Hypothalamus (tissue), 51 donors: ENCODE measurements around the gene GOLGA3.
"Not testable (repeated sequence)": the region's sequence is repeated elsewhere in the genome, so short reads cannot be mapped to it uniquely, and the experiment has no call there.

Experiments used
- DNase-seq, 51 donors: peaks; one replicate each; lab custom pipeline; 2025; lab: John Stamatoyannopoulos, UW

GOLGA3 gene

DNA sequence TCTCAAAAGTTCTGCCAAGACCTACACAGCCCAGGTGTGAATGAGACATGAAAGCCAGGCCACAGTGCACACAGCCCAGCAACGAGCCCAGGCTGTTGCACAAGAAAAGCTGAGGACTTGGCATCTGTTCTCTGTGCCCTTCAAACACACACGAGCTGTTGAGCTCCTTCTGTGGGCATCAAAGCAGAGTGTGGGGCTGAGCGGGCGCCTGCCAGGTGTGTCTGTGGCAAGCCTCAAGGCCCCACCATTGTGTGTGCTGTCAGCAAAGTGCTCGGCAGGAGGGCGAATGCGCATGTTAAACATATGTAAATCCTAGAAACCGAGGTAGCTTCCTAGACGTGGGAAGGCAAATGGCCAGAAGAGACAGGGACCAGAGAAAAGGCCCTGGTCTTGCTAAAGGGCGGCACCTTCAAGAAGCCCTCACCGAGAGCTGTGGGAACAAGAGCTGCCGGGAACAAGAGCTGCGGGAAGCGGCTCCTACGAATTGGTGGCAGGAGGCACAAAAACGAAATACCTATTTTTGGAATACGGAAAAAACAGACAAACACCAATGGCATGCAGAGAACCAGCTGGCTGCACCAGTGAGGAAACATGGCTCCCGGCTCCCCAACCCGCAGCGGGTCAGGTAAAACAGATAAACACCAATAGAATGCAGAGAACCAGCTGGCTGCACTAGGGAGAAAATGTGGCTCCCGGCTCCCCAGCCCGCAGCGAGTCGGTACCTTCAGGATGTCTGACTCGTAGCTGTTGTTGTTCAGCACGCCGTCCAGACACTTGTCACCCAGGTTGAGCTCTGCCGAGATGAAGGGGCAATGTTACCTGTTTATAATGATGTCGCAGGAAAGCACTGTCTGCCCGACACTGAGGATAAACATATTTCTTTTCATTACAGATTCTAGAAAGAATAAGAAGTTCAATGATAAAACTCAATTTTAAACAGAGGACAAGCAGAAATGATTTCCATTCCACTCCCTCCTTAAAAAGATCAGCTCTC lies 19.0 kb upstream of the GOLGA3 start:
- no peak for DNase-seq

DNA sequence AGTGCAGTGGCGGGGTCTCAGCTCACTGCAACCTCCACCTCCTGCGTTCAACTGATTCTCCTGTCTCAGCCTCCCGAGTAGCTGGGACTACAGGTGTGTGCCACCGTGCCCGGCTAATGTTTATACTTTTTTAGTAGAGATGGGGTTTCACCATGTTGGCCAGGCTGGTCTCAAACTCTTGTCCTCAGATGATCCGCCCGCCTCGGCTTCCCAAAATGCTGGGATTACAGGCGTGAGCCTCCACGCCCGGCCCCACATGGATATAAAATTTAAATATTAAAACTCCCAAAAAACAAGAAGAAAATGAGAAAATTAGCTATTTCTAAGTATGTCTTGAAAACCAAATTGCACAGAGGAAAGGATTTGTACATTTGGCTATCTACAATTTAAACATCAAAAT lies 16.0 kb upstream of the GOLGA3 start:
- DNase-seq: not testable (repeated sequence)

DNA sequence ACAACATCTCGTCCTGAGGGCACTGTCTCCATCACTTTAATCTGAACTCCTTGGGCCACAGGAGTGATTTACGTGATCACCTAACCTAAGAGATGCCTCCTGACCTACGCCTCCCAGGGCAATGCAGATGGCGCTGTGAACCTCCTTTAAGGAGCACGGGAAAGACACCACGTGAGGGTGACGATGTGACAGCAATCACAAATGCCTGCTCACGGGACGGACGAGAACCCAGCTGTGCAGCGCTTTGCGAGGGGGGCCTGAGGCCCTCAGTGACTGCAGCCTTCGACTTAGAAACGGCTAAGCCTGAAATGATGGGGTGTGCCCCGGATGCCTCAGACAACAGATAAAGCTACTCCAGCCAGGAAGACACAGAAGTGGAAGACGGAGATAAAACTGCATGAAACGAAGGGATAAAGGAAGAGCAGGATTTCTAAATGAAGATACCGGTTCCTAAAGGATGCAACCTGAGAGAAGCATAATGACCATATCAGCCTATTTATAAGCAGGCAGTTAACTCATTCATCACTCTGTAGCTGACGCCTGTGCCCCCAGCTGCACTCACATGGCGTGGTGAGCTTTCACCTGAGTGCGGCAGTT lies 13.9 kb upstream of the GOLGA3 start:
- DNase-seq: no peak

DNA sequence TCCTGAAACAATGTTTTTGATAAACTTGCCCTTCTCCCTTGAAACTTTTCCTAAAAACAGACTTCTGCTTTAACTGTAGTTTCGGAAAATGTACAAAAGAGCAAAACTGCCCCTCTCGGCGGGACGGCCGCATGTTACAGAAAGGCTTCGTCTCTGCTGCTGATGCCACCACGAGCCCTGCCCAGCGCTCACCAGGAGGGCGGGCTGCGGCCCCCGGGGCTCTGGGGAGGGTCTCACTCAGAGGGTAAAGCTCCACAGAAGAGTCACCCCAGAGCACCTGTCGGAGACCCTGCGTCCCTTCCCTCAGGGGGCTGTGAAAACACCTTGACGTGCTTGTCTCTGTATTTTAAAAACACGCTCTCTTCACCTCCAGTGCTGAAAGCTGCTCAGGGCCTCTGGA lies 12.5 kb upstream of the GOLGA3 start:
- no peak for DNase-seq

DNA sequence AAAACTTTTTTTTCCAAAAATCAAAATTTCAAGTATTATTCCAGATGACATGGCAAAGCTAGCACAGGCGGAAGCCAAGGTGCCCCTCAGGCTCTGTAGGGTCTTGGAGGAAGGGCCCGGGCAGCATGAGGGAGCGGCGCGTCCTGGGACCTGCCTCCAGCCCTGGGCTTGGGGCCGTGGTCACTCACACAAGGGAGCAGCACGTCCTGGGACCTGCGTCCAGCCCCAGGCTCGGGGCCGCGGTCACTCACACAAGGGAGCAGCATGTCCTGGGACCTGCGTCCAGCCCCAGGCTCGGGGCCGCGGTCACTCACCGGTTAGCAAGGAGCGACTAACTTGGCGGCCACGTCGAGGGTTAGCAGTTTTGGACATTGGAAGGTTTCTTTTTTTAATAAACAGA lies 11.9 kb upstream of the GOLGA3 start:
- no peak for DNase-seq

DNA sequence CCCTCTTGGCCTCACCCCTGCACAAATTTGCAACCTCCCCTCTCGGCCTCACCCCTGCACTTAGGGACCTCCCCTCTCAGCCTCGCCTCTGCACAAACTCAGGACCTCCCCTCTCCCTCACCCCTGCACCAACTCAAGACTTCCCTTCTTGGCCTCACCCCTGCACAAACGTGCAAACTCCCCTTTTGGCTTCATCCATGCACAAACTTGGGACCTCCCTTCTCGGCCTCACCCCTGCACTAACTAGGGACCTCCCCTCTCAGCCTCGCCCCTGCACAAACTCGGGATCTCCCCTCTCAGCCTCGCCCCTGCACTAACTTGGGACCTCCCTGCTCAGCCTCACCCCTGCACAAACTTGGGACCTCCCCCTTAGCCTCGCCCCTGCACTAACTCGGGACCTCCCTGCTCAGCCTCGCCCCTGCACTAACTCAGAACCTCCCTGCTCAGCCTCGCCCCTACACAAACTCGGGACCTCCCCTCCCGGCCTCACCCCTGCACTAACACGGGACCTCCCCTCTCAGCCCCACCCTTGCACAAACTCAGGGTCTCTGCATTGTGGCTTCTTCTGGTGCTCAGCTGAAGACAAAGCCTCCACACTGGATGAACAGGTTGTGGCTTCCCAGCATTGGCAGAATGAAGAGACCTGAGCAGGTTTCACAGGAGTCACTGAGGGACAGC lies 11.0 kb upstream of the GOLGA3 start:
- DNase-seq: no peak

DNA sequence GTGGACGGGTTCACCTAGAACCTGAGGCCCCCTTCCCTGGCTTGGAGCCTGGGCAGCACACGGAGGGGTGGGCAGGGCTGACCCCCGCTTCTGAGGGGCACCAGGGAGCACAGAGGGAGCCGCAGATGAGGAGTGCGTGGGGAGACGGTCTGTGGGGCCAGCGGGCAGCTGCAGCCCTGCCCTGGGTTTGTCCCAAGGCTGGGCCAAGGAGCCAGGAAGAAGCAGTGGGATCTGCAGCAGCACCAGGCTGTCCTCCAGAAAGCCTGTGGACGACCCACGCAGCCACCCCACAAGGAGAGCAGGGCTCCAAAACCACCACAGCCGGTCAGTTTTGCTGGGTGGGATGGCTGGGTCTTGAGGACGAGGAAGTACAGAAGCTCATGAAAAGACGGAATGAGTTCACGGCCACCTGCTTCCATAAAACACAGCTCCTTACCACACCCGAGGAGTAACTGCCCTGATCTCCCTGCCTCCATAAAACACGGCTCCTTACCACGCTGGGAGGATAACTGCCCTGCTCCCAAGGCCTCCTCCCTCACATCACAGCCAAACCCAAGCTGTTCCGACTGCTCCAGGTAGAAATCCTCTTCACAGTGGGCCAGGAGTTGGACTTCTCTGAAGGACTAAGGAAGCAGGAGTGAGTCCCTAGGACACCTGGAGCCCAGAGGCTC lies 9.9 kb upstream of the GOLGA3 start:
- no peak for DNase-seq

DNA sequence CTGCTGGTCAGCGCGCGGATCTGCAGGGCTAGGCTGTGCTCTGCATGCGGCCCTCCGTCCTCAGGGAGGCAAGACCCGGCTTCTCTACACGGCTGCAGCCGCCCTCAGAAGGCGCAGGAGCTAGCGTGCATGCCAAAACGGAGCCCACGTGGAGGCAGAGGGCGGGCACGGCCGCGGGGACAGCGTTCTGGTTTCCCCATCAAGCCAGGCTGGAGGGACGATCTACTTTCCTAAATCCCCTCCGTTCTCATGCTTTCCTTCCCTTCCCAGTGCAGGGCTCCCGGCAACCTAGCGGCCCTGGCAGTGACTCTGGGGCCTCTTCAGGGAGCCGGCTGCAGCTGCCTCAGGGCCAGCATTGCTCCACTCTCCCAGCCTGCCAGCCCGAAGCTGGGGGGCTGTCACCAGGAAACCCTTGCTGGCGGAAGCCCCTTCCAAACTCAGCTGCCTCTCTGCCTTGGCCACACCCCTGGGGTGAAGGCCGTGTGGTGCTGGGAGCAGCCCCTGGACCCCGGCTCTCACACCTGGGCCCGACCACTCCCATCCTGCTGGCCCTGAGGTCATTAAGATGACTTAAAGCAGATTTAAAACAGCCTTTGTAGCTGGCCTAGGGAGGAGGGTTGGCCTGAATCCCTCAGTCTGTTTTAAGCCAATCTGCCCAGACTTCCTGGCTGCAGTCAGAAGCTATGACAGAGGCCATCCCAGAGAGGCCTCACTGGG lies 9.2 kb upstream of the GOLGA3 start:
- peak in 2 of 51 donors; percentile 6 to 9 for DNase-seq

DNA sequence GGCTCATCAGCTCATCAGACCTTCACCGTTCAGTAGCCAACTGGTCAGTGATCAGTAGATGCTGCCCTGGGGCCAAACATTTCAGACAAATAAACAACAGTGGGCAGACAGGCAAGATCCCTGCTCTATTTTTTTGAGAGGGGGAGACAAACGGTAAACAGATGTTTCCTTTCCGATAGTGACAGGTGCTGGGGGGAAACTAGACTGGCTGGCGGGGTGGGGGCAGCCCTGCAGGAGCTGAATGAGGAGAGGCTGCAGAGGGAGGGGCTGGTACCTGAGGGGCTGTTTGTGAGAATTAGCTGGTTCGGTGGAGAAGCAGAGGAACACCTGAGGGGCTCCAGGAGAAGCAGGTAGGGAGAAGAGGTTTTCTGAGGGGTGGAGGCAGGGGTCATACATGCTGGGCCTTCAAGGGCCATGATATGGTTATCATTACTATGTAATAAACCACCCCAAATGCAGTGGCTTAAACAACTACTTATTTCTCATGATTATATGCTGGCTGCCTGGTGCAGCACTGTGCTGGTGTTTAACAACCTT lies 8.2 kb upstream of the GOLGA3 start:
- no peak for DNase-seq

DNA sequence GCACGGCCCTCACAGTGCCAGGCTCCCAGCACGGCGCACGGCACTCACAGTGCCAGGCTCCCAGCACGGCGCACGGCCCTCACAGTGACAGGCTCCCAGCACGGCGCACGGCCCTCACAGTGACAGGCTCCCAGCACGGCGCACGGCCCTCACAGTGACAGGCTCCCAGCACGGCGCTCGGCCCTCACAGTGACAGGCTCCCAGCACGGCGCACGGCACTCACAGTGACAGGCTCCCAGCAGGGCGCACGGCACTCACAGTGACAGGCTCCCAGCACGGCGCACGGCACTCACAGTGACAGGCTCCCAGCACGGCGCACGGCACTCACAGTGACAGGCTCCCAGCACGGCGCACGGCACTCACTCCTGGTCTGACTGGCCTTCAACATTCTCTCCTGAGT lies 7.6 kb upstream of the GOLGA3 start:
- DNase-seq: not testable (repeated sequence)

DNA sequence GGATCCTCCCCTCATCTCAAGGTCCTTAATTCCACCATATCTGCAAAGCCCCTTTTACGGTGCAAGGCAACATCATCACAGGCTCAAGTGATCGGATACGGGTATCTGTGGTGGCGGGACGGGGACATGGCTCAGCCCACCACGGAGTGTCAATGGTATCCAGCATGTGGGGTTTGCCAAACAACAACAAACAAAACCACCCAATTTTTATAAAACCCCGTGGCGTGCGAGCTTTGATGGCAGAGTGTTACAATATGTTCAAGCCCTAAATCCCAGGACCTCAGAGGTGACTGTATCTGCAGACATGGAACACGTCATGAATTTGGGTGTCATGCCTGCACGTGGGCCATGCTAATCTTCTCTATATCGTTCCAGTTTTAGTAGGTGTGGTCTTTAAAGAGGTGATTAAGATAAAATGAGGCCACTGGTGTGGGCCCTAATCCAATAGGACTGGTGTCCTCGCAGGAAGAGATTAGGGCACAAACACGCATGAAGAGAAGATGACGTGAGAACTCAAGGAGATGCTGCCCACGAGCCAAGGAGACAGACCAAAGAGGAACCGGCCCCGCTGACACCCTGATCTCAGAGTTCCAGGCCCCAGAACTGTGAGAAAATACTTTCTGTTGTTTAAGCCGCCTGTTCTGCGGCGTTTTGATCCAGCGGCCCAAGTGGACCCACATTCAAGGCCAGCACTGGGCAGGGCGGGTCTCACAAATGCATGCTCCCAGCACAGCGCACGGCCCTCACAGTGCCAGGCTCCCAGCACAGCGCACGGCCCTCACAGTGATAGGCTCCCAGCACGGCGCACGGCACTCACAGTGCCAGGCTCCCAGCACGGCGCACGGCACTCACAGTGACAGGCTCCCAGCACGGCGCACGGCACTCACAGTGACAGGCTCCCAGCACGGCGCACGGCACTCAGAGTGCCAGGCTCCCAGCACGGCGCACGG lies 6.7 kb upstream of the GOLGA3 start:
- no peak for DNase-seq

DNA sequence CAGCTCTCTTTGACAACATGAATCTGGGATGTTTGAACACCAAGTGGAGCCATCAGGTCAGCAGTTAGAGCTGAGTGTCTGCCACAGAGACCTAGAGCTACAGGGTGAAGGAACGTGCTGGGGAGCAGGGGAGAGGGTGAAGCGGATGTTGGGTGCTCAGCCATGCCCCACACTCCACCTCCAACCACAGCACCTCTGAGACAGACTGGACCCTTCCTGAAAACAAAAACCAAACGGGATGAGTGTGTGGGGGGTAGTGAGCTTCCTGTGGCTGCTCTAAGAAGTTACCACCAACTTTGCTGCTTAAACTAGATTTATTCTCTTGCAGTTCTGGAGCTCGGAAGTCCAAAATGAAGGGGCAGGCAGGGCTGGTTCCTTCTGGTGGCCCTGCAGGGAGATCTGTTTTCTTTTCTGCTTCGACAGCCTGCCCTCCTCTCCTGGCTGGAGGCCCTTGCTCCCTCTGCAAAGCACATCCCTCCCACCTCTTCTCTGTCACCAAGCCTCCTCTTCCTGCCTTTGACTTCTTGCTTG lies 5.6 kb upstream of the GOLGA3 start:
- no peak for DNase-seq

DNA sequence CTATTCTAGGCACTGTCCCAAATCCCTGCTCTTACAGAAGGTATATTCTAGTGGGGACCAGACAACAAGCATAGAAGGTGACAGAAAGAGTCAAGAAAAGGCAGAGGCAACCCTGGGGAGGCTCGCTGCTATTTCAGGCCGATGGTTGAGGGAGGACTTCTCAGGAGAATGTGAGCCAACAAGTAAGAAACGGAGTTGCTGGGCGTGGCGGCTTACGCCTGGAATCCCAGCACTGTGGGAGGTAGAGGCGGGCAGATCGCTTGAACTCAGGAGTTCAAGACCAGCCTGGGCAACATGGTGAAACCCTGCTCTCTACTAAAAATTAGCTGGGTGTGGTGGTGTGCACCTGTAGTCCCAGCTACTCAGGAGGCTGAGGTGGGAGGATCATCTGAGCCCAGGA lies 4.7 kb upstream of the GOLGA3 start:
- DNase-seq: no peak

DNA sequence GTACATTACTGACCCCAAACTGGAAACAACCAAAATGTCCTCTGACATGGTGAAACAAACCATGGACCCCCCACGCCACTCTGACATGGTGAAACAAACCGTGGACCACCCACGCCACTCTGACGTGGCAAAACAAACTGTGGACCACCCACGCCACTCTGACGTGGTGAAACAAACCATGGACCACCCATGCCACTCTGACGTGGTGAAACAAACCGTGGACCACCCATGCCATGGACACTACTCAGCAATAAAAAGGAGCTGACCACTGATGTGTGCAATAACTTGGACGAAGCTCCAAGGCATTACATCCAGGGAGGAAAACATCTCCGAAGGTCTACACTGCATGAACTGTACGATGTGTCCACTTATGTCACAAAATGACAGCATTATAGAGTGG lies 3.1 kb upstream of the GOLGA3 start:
- no peak for DNase-seq

DNA sequence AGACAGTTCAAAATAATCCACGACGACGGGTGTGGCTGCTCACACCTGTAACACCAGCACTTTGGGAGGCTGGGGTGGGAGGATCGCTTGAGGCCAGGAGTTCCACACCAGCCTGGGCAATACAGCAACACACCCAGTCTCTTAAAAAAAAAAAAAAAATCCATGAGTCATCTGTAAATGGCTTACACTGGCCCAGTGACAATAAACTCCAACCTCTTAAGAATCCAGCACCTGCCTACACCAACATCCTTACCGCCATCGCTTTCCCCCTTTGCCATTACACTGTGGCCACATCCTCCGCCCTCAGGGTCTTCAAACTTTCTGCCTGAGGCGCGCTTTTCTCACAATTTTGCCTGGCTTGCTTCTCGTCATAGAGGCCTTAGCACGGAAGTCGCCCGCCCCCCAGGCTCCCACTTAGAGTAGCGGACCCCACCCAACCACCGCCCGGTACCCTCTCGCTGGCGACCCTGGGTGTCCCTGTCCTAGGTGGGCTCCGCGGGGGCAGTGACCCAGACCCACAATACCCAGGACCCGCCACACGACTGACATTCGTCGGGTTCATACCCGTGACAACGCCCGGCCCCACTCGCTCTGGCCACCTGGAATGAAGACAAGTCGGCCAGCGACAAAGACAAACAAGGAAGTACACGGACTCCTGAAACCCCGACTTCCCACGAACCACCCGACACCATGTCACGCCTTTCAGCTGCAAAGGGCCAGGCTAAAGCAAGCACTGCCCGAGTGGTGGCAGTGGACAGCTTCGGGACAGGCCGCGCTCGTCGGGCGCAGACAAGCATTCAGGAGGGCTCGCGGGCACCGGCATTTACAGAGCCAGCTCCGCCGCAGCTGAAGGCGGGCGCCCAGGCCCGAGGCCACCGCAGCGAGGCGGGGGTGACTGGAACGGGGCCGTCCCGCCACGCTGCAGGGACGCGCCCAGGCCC lies 636 bp downstream of the GOLGA3 start:
- peak in 5 of 51 donors; percentile 21 to 55 (median 37) for DNase-seq

DNA sequence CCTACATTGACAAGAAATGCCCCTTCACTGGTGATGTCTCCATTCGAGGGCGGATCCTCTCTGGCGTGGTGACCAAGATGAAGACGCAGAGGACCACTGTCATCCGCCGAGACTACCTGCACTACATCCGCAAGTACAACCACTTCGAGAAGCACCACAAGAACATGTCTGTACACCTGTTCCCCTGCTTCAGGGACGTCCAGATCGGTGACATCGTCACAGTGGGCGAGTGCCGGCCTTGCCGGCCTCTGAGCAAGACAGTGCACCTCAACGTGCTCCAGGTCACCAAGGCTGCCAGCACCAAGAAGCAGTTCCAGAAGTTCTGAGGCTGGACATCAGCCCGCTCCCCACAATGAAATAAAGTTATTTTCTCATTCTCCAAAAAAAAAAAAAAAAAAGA lies 2.8 kb downstream of the GOLGA3 start:
- DNase-seq: no peak

DNA sequence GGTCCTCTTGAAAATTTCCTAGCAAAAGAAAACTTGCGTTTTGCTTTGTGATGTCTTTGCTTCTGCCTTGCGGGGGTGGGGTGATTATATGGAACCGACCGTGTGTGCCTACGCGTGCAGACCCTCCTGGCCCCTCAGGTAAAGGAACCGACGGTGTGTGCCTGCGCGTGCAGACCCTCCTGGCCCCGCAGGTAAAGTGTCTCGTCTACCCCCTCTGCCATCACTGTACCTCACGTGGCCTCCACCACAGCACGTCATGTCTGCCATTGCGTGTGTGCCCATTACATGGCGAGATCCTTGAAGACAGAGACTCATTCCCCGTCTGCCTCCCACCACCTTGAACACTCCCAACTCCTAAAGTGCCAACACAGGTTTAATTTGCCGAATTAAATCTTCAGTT lies 3.6 kb downstream of the GOLGA3 start:
- no peak for DNase-seq

DNA sequence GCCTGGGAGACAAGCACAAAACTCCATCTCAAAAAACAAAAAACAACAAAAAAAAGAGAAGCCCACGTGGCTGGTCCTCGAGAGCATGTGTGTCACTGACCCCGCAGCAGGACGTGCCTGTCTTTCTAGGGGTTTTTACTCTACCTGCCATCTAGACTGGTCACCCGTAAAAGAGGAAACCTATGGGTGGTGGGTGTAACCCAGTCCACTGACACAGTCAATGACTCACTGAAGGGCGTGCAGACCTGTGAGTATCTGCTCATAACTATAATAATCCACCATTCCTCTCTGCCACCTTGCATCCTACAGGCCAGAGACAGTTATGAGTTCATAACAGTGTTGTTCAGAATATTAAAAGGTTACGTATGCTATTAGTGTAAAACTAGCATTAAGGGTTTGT lies 4.6 kb downstream of the GOLGA3 start:
- DNase-seq: no peak
